Fibroblast of lung (primary cell): ENCODE measurements around the gene APOL2.
"Not testable (repeated sequence)": the region's sequence is repeated elsewhere in the genome, so short reads cannot be mapped to it uniquely, and the experiment has no call there.

Experiments
- CTCF ChIP-seq, 2 donors: IDR thresholded peaks in 1 of 2; conservative IDR thresholded peaks in 1 of 2; 1 replicate in 1 of 2; 2 replicates in 1 of 2; pipeline ENCODE4 v1.5.1; 2011 to 2012; ENCODE audit warnings: low read length in 2 of 2, control low read depth in 1 of 2, inconsistent platforms in 1 of 2, low read depth in 1 of 2, mild to moderate bottlenecking in 1 of 2
- EZH2 ChIP-seq: IDR thresholded peaks from 2 replicates; pipeline ENCODE4 v1.5.1; 2012; ENCODE audit warnings: low read length, control low read depth, mild to moderate bottlenecking; ENCODE audit errors: missing control alignments

- not testable (repeated sequence) for TF ChIP-seq CTCF (conservative IDR thresholded peaks at IDR 0.05 in 1 of 2, IDR thresholded peaks at IDR 0.05 in 1 of 2; ENCODE audit: low read depth in 1 of 2, low read length in 2 of 2); EZH2
Observed at GRCh38 chr22:36262307-36262706, 23.0 kb upstream of the APOL2 start.
